Measurements from ENCODE around the gene IKZF1.
"Not testable (repeated sequence)": the region's sequence is repeated elsewhere in the genome, so short reads cannot be mapped to it uniquely, and the experiment has no call there.

Gene IKZF1

GRCh38 chr7:50335230-50335794 is 30.8 kb downstream of the IKZF1 start:
- H2AFZ ChIP-seq (ENCODE audit: low read length), result no peak overlapping the region
- H3K4me1 ChIP-seq (ENCODE audit: insufficient read depth, low read length, poor library complexity, severe bottlenecking), result peaks cover 100% of the 10 kb centered on the region

GRCh38 chr7:50335795-50336754 is 31.6 kb downstream of the IKZF1 start:
- Histone ChIP-seq H3K9me3 (ENCODE audit: insufficient read depth, low read depth, low read length) (no peaks in the 10 kb centered on the region), H2AFZ (ENCODE audit: low read length) (no peak overlapping the region), H3F3A (ENCODE audit: low read depth) (peaks cover 14% of the 10 kb centered on the region), H3K9ac (ENCODE audit: low read depth, low read length, poor library complexity, severe bottlenecking) (peak overlapping the region; percentile 85), H3K36me3 (ENCODE audit: insufficient read depth, low read length) (peaks cover 14% of the 10 kb centered on the region), H3K4me3 (ENCODE audit: low read length, poor library complexity, severe bottlenecking) (no peak overlapping the region), H3K27me3 (ENCODE audit: insufficient read depth, low read length, poor library complexity, severe bottlenecking) (no peaks in the 10 kb centered on the region), H3K9me2 (replicated peaks; ENCODE audit: low read depth, low read length) (no peaks in the 10 kb centered on the region), H4K20me1 (ENCODE audit: insufficient read depth, low read length, poor library complexity, severe bottlenecking) (no peaks in the 10 kb centered on the region), H3K4me1 (ENCODE audit: insufficient read depth, low read length, poor library complexity, severe bottlenecking) (peaks cover 97% of the 10 kb centered on the region), H3K4me2 (ENCODE audit: low read depth, low read length, poor library complexity, severe bottlenecking) (peak overlapping the region; percentile 95), H3K79me2 (ENCODE audit: insufficient read depth, low read length) (peaks cover 92% of the 10 kb centered on the region)
- no peak for TF ChIP-seq EZH2phosphoT487 (IDR thresholded peaks at IDR 0.05; ENCODE audit: borderline replicate concordance)
- TF ChIP-seq CTCF (conservative IDR thresholded peaks at IDR 0.05; ENCODE audit: low read length), result peak; percentile 39; the same call in 1 of the 2 replicates

More at GRCh38 chr7:50335230-50335794, 30.8 kb downstream of the IKZF1 start:
- Histone ChIP-seq H3K79me2 (ENCODE audit: insufficient read depth, low read length) (peaks cover 92% of the 10 kb centered on the region), H3K4me2 (ENCODE audit: low read depth, low read length, poor library complexity, severe bottlenecking) (peak overlapping the region; percentile 95), H3K4me3 (ENCODE audit: low read length, poor library complexity, severe bottlenecking) (no peak overlapping the region), H4K20me1 (ENCODE audit: insufficient read depth, low read length, poor library complexity, severe bottlenecking) (no peaks in the 10 kb centered on the region), H3F3A (ENCODE audit: low read depth) (peaks cover 14% of the 10 kb centered on the region), H3K27me3 (ENCODE audit: insufficient read depth, low read length, poor library complexity, severe bottlenecking) (no peaks in the 10 kb centered on the region), H3K36me3 (ENCODE audit: insufficient read depth, low read length) (peaks cover 19% of the 10 kb centered on the region), H3K9me3 (ENCODE audit: insufficient read depth, low read depth, low read length) (no peaks in the 10 kb centered on the region), H3K9me2 (replicated peaks; ENCODE audit: low read depth, low read length) (no peaks in the 10 kb centered on the region), H3K9ac (ENCODE audit: low read depth, low read length, poor library complexity, severe bottlenecking) (peak overlapping the region; percentile 85)
- no peak for TF ChIP-seq CTCF (conservative IDR thresholded peaks at IDR 0.05; ENCODE audit: low read length)
- no peak for TF ChIP-seq EZH2phosphoT487 (IDR thresholded peaks at IDR 0.05; ENCODE audit: borderline replicate concordance)

GRCh38 chr7:50336894-50337703 is 32.6 kb downstream of the IKZF1 start:
- Histone ChIP-seq H2AFZ (ENCODE audit: low read length) (no peak overlapping the region), H3K9me2 (replicated peaks; ENCODE audit: low read depth, low read length) (no peaks in the 10 kb centered on the region), H3K9ac (ENCODE audit: low read depth, low read length, poor library complexity, severe bottlenecking) (peak overlapping the region; percentile 24), H3K79me2 (ENCODE audit: insufficient read depth, low read length) (peaks cover 91% of the 10 kb centered on the region), H3K4me2 (ENCODE audit: low read depth, low read length, poor library complexity, severe bottlenecking) (no peak overlapping the region), H3K4me3 (ENCODE audit: low read length, poor library complexity, severe bottlenecking) (no peak overlapping the region), H3F3A (ENCODE audit: low read depth) (peaks cover 14% of the 10 kb centered on the region), H4K20me1 (ENCODE audit: insufficient read depth, low read length, poor library complexity, severe bottlenecking) (no peaks in the 10 kb centered on the region), H3K9me3 (ENCODE audit: insufficient read depth, low read depth, low read length) (no peaks in the 10 kb centered on the region), H3K27me3 (ENCODE audit: insufficient read depth, low read length, poor library complexity, severe bottlenecking) (no peaks in the 10 kb centered on the region), H3K4me1 (ENCODE audit: insufficient read depth, low read length, poor library complexity, severe bottlenecking) (peaks cover 91% of the 10 kb centered on the region), H3K36me3 (ENCODE audit: insufficient read depth, low read length) (peaks cover 8% of the 10 kb centered on the region)
- TF ChIP-seq CTCF (conservative IDR thresholded peaks at IDR 0.05; ENCODE audit: low read length) (no peak), EZH2phosphoT487 (IDR thresholded peaks at IDR 0.05; ENCODE audit: borderline replicate concordance) (no peak)

GRCh38 chr7:50339472-50339871 is 35.0 kb downstream of the IKZF1 start:
- H3K36me3 ChIP-seq (ENCODE audit: insufficient read depth, low read length), result peaks cover 21% of the 10 kb centered on the region; the same call in 1 of the 2 replicates
- H3K9ac ChIP-seq (ENCODE audit: low read depth, low read length, poor library complexity, severe bottlenecking), result peak overlapping the region; percentile 52
- H3K4me2 ChIP-seq (ENCODE audit: low read depth, low read length, poor library complexity, severe bottlenecking), result peak overlapping the region; percentile 50

More at GRCh38 chr7:50339472-50339871, 35.0 kb downstream of the IKZF1 start:
- H3K4me1 ChIP-seq (ENCODE audit: insufficient read depth, low read length, poor library complexity, severe bottlenecking), result peaks cover 74% of the 10 kb centered on the region
- not testable (repeated sequence) for H3F3A ChIP-seq (ENCODE audit: low read depth); H3K9me2 ChIP-seq (replicated peaks; ENCODE audit: low read depth, low read length); H3K27me3 ChIP-seq (ENCODE audit: insufficient read depth, low read length, poor library complexity, severe bottlenecking); H4K20me1 ChIP-seq (ENCODE audit: insufficient read depth, low read length, poor library complexity, severe bottlenecking); H3K4me3 ChIP-seq (ENCODE audit: low read length, poor library complexity, severe bottlenecking); H2AFZ ChIP-seq (ENCODE audit: low read length); H3K9me3 ChIP-seq (ENCODE audit: insufficient read depth, low read depth, low read length)
- H3K79me2 ChIP-seq (ENCODE audit: insufficient read depth, low read length), result peaks cover 97% of the 10 kb centered on the region

Data from Loucy (cell line).